ENCODE results near the gene BCHE.
"Not testable (repeated sequence)": the region's sequence is repeated elsewhere in the genome, so short reads cannot be mapped to it uniquely, and the experiment has no call there.

Gene BCHE

GRCh38 chr3:165815682-165816081 lies 21.5 kb downstream of the BCHE start:
- no peak for DNase-seq

- DNase-seq = no peak
These were observed 22.8 kb downstream of the BCHE start for GRCh38 chr3:165814380-165814779.

- DNase-seq = not testable (repeated sequence)
These were observed 29.3 kb downstream of the BCHE start for GRCh38 chr3:165807937-165808336.

- no peak for DNase-seq
These were observed 31.2 kb downstream of the BCHE start for GRCh38 chr3:165805946-165806561.

GRCh38 chr3:165803471-165803870 lies 33.8 kb downstream of the BCHE start:
- DNase-seq = no peak

- no peak for DNase-seq
These were observed 36.3 kb downstream of the BCHE start for GRCh38 chr3:165800970-165801369.

- DNase-seq = no peak
These were observed 38.2 kb downstream of the BCHE start for GRCh38 chr3:165799026-165799425.

- DNase-seq = no peak
These were observed 39.7 kb downstream of the BCHE start for GRCh38 chr3:165797551-165797950.

GRCh38 chr3:165796701-165797100 lies 40.5 kb downstream of the BCHE start:
- DNase-seq = no peak

GRCh38 chr3:165788531-165788930 lies 48.7 kb downstream of the BCHE start:
- DNase-seq = no peak

GRCh38 chr3:165786013-165786412 lies 51.2 kb downstream of the BCHE start:
- no peak for DNase-seq

GRCh38 chr3:165784337-165784736 lies 52.9 kb downstream of the BCHE start:
- no peak for DNase-seq

- DNase-seq = no peak
These were observed 53.8 kb downstream of the BCHE start for GRCh38 chr3:165783383-165783782.

GRCh38 chr3:165778891-165779290 lies 58.3 kb downstream of the BCHE start:
- no peak for DNase-seq

GRCh38 chr3:165778456-165778855 lies 58.8 kb downstream of the BCHE start:
- DNase-seq = no peak

- no peak for DNase-seq
These were observed 61.4 kb downstream of the BCHE start for GRCh38 chr3:165775824-165776223.

GRCh38 chr3:165770781-165771180 lies 66.4 kb downstream of the BCHE start:
- DNase-seq = no peak

GRCh38 chr3:165768680-165769079 lies 68.5 kb downstream of the BCHE start:
- DNase-seq = no peak

GRCh38 chr3:165759041-165759440 lies 78.2 kb downstream of the BCHE start:
- DNase-seq = no peak

GRCh38 chr3:165755571-165755970 lies 81.7 kb downstream of the BCHE start:
- DNase-seq = no peak

- DNase-seq = no peak
These were observed 82.8 kb downstream of the BCHE start for GRCh38 chr3:165754219-165755007.

GRCh38 chr3:165753560-165753959 lies 83.7 kb downstream of the BCHE start:
- no peak for DNase-seq

GRCh38 chr3:165751637-165752036 lies 85.6 kb downstream of the BCHE start:
- DNase-seq = no peak

GRCh38 chr3:165749821-165750220 lies 87.4 kb downstream of the BCHE start:
- DNase-seq = no peak

- no peak for DNase-seq
These were observed 88.0 kb downstream of the BCHE start for GRCh38 chr3:165749241-165749640.

Measured in CD4-positive, alpha-beta T cell treated with Interleukin-15 for 1 hour (primary cell).